GM19438 (cell line): ENCODE data around the gene RNH1.
"Not testable (repeated sequence)": the region's sequence is repeated elsewhere in the genome, so short reads cannot be mapped to it uniquely, and the experiment has no call there.

Experiments used
- ATAC-seq: cut with Tn5 transposase; IDR thresholded peaks from one replicate; pipeline ENCODE4 v1.9.1; 2021; ENCODE audit warnings: low read depth; ENCODE audit not compliant: unreplicated experiment

The RNH1 gene

GRCh38 chr11:484616-485015 is 22.4 kb downstream of the RNH1 start:
- ATAC-seq = no peak

DNA sequence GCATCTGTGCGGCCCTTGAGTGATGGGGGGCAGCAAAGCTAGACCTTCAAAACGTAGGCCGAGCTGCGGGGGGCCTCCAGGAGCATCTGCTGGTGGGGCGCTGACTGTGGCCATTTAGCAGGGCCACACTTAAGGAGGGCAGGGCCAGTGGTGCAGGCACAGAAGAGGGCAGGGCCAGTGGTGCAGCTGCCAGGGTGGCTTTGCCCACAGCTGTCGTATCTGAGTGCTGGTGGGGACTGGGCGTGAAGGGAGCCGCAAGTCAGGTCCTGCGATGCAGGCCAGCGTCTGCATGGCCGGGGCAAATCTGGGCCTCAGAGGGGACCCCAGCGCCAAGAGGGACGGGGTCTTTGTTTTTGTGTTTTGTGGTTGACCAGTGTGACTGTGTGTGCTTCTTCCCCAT is 27.7 kb downstream of the RNH1 start:
- ATAC-seq = no peak

- no peak for ATAC-seq
These were observed 29.9 kb downstream of the RNH1 start for GRCh38 chr11:477052-477715.

DNA sequence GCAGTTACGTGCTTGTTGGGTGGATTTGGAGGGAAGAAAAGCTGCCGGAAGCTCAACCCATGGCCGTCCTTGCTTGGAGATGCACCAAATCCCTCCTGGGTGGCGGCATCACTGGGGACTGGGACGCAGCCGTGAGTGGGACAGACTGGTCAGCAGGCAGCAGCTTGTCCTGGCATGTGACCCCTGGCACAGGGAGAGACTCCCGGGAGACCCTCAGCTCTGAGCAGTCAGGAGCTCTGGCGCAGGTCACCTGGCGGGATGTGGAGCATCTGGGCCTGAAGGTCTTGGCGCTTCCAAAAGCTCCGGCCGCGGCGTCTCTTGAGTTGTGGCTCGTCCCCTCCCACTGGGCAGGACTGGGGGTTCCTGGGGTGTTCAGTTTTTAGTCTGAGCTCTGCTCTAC is 30.6 kb downstream of the RNH1 start:
- no peak for ATAC-seq

DNA sequence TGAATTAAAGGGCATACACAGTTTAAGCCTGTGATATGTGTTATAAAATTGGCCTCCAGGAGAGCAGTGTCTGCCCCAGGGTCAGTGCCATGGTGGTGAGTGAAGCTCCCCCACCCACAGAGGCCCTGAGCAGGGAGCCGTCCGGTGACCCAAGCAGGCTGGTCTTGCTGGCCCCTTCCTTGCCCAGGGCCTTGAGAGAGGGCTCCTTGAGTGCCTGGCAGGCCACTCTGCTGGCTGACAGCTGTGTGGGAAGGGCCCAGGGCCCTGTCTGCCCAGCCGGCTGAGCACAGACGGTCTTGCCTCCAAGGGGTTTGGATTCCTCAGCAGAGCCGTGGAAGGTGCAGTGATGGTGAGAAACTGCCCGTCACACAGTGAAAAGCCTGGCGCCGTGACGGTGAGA is 31.1 kb downstream of the RNH1 start:
- no peak for ATAC-seq

DNA sequence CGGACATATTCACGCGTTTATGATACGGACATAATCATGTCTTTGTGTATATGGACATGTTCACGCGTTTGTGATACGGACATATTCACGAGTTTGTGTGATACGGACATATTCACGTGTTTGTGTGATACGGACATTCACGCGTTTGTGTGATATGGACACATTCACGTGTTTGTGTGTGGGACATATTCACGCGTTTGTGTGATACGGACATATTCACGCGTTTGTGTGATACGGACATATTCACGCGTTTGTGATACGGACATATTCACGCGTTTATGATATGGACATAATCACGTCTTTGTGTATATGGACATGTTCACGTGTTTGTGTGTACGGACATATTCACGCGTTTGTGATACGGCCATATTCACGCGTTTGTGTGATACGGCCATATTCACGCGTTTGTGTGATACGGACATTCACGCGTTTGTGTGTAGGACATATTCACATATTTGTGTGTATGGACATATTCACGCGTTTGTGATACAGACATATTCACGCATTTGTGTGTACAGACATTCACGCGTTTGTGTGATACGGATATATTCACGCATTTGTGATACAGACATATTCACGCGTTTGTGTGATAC is 32.0 kb downstream of the RNH1 start:
- no peak for ATAC-seq

DNA sequence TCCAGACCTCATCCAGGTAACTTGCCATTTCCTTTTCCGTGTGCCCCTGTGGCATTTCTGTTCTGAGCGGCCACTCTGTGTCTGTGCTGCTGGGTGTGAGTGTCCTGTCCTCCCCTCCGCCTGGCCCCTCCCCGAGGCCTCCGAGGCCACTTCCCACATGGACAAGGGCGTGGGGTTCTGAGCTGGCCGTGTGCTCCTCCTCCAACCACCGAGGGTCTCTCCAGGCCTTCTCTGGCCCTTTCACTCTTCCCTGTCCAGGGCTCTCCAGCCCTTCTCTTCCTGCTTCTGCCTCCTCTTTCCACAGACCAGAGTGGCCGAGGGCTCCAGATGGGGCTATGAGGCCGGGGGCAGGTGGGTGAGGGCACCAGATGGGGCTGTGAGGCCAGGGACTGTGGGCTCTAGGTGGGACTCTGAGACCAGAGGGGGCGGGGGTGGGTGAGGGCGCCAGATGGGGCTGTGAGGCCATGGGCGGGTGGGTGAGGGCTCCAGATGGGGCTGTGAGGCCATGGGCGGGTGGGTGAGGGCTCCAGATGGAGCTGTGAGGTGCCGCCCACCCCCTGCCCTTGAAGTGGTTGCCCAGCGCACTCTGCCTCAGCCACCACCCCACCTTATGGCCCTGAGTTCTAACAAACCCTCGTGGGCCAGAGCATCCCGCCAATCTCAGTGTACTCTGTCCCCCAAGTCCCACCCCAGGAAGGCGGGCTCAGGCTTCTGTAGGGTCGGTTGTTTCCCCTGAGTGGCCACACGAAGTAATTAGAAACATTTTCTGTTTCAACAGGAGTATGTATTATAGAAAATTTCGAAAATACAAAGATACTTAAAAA is 32.9 kb downstream of the RNH1 start:
- ATAC-seq = no peak

GRCh38 chr11:473415-473814 is 33.6 kb downstream of the RNH1 start:
- ATAC-seq = no peak

DNA sequence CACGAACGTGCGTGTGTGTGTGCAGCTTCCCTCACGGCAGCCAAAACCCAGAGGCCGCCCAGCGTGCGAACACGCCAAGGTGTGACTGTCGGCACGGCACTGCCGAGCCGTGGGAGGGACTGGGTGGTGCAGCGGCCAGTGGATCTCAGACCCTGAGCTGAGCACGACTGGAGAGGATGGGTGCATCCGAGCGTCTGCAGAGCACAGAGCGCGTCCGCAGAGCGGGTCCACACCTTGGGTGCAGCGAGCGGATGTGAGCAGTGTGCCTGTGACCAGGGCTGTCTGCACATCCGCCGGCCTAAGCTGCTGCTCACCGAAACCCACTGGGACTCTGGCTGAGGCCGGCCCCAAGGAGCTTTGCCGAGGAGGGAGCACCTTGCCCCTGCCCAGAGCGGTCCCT is 34.2 kb downstream of the RNH1 start:
- no peak for ATAC-seq

GRCh38 chr11:472272-472671 is 34.8 kb downstream of the RNH1 start:
- ATAC-seq = no peak

DNA sequence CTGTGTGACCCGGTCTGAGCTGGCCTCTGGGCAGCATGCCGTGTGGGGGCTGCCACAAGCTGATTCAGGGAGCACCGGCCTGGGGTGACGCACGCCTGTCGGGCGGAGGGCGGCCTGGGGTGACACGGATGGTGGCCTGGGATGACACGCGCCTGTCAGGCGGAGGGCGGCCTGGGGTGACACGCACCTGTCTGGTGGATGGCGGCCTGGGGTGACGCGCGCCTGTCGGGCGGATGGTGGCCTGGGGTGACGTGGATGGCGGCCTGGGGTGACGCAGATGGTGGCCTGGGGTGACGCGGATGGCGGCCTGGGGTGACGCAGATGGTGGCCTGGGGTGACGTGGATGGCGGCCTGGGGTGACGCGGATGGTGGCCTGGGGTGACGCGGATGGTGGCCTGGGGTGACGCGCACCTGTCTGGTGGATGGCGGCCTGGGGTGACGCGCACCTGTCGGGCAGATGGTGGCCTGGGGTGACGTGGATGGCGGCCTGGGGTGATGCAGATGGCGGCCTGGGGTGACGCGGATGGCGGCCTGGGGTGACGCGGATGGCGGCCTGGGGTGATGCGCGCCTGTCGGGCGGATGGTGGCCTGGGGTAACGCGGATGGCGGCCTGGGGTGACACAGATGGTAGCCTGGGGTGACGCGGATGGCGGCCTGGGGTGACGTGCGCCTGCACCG is 35.4 kb downstream of the RNH1 start:
- no peak for ATAC-seq

- no peak for ATAC-seq
These were observed 37.1 kb downstream of the RNH1 start for GRCh38 chr11:469684-470560.

DNA sequence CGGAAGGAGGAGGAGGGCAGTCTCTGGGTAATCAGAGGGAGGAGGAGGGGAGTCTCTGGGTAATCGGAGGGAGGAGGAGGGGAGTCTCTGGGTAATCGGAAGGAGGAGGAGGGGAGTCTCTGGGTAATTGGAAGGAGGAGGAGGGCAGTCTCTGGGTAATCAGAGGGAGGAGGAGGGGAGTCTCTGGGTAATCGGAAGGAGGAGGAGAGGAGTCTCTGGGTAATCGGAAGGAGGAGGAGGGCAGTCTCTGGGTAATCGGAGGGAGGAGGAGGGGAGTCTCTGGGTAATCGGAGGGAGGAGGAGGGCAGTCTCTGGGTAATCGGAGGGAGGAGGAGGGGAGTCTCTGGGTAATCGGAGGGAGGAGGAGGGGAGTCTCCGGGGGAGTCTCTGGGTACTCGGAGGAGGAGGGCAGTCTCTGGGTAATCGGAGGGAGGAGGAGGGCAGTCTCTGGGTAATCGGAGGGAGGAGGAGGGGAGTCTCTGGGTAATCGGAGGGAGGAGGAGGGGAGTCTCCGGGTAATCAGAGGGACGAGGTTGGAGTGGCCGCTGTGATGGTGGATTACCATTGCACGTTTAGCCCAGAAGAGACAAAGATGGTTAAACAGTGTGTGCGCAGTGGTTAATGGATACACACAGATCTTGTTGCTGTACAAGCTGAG is 37.9 kb downstream of the RNH1 start:
- not testable (repeated sequence) for ATAC-seq

DNA sequence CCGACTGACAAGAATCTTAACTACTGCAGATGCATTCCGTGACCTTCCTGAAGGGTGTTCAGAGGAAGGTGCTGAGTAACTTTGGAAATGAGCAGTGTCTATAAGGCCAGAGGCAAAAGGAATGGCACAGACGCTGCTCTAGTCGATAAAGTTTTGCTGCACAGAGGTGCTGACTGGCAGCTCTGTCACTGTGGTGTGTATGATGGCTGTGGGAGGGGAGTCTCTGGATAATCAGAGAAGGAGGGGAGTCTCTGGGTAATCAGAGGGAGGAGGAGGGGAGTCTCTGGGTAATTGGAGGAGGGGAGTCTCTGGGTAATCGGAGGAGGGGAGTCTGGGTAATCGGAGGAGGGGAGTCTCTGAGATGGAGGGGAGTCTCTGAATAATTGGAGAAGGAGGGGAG is 38.5 kb downstream of the RNH1 start:
- ATAC-seq = no peak

GRCh38 chr11:468036-468435 is 39.0 kb downstream of the RNH1 start:
- ATAC-seq = no peak

- ATAC-seq = no peak
These were observed 41.0 kb downstream of the RNH1 start for GRCh38 chr11:465896-466530.

GRCh38 chr11:464316-464715 is 42.7 kb downstream of the RNH1 start:
- no peak for ATAC-seq

GRCh38 chr11:462107-462890 is 44.7 kb downstream of the RNH1 start:
- ATAC-seq = no peak

DNA sequence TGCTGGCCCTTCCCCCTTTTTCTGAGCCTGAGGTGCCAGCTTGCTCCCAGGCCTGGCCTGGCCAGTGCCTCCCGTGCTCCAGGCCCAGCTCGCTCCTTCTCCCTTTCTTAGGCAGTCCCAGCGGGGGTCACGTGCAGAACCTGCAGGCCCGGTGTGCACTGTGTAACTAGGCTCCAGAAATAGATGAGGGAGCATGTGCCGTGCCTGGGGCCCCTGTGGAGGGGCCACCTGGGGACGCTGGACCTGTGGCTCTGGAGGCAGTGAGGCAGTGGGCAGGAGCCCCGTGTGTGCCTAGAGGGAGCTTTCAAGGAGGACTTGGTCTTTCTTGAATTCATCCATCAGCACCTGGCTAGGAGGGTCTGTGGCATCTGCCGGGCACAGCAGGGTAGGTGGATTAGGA is 45.4 kb downstream of the RNH1 start:
- no peak for ATAC-seq
